Fibroblast of pulmonary artery (primary cell): ENCODE data around the gene IER5.
A peak's percentile ranks its signal among the peaks of the same experiment; 100 is the strongest.

Source experiments
- DNase-seq: peaks from one replicate; pipeline ENCODE4 v3.0.0-alpha.2; 2010; ENCODE audit warnings: low read depth
- H3K4me3 ChIP-seq: replicated peaks from 2 replicates; pipeline ENCODE4 v1.5.1; 2011; ENCODE audit warnings: low read depth, mild to moderate bottlenecking, control low read depth, low read length, moderate library complexity
- TF ChIP-seq, protein P1 (sequence below): IDR thresholded peaks from 2 replicates; pipeline ENCODE4 v1.5.1; 2011; ENCODE audit warnings: mild to moderate bottlenecking, control low read depth, low read length, inconsistent platforms; ENCODE audit errors: missing control alignments

The IER5 gene

DNA sequence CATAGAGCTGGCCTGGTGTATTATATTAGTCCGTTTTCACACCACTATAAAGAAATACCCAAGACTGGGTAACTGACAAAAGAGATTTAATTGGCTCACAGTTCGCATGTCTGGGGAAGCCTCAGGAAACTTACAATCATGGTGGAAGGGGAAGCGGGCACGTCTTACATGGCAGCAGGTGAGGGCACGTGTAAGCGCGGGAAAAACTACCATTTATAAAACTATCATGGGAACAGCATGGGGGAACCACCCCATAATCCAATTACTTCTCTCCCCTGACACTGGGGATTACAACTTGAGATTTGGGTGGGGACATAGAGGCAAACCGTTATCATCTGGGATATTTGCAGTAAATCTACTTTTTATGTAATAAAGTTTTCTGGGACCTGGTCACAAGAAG lies 6.8 kb downstream of the IER5 start:
- no peak overlapping the region for H3K4me3 ChIP-seq
- no peak for DNase-seq
- TF ChIP-seq, protein P1, sequence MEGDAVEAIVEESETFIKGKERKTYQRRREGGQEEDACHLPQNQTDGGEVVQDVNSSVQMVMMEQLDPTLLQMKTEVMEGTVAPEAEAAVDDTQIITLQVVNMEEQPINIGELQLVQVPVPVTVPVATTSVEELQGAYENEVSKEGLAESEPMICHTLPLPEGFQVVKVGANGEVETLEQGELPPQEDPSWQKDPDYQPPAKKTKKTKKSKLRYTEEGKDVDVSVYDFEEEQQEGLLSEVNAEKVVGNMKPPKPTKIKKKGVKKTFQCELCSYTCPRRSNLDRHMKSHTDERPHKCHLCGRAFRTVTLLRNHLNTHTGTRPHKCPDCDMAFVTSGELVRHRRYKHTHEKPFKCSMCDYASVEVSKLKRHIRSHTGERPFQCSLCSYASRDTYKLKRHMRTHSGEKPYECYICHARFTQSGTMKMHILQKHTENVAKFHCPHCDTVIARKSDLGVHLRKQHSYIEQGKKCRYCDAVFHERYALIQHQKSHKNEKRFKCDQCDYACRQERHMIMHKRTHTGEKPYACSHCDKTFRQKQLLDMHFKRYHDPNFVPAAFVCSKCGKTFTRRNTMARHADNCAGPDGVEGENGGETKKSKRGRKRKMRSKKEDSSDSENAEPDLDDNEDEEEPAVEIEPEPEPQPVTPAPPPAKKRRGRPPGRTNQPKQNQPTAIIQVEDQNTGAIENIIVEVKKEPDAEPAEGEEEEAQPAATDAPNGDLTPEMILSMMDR: no peak

DNA sequence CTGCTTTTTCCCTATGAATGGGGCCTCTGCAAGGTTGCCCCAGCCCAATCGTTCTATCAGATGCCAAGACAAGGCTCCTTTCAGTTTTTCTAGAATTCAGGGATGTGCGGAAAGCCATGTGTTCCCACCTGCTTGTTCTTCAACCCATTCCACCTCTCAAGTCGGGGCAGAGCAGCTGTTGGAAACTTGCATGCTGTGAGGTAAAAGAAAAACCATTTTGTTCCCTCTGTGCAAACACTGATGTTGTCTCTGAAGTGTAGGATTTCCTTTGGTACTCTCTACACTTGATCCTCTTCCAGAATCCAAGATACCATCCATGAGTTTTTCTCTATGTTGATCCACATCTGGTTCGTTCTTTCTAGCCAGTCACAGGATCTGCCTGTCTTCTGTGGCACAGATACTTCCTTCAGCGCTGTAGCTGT lies 7.3 kb downstream of the IER5 start:
- no peak for DNase-seq
- no peak overlapping the region for H3K4me3 ChIP-seq
- TF ChIP-seq, protein P1: no peak

DNA sequence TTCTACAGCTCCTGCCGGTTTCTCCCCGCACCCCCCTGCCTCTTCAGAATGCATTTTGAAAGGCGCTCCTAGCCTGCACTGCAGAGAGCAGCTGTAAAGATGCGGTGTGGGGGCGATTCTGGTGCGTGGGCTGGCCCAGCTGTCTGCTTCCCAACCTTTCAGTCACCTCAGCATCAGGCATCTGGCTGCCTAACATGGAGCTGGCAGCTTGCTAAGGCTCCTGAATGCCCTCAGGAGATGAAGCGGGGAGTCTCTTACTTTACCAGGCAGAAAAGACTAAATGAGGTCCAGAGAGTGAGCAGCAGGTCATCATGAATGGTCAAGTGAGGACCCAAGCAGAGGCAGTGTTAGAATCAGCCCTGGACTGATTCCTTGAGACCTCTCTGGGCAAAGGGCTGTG lies 8.7 kb downstream of the IER5 start:
- TF ChIP-seq, protein P1: no peak
- H3K4me3 ChIP-seq: no peak overlapping the region
- DNase-seq: no peak

DNA sequence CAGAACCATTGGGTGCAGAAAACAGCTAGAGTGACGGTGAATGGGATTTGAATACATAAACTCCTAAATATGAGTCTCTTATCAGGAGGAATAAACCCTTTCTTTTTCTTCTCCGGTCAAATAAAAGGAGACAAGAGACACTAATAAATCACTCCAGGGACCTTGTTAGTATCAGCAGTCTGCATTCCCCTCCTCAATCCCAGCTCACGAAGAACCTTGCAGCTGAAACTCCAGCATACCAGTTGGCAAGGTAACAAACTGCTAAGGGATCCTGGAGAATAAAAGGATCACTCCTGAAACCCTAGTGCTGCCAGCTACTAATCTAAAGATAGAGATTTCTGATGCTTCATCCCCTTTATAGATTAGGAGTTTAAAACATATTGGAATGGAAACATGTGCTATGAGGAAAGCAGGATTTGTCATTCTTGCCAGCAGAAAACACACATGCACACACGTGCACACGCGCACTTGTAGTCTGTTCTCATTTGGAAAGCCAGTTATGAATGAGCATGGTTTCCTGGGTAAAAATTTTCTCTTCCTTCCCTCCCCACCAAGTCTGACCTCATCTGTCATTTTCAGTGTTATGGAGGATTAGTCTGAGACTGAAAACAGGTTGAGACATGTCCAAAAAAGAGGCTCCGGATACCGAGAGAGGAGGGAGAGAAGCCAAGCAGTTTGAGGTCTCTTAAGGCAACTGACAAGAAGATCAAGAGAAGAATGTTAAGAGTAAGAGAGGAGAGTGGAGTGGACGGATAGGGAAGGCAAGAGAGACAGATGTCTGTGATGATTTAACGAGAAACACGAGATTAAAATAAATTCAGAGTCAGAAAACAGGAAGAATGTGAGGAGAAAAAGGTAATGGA lies 10.9 kb downstream of the IER5 start:
- peak; percentile 66 for DNase-seq
- H3K4me3 ChIP-seq: no peak overlapping the region
- TF ChIP-seq, protein P1: no peak

DNA sequence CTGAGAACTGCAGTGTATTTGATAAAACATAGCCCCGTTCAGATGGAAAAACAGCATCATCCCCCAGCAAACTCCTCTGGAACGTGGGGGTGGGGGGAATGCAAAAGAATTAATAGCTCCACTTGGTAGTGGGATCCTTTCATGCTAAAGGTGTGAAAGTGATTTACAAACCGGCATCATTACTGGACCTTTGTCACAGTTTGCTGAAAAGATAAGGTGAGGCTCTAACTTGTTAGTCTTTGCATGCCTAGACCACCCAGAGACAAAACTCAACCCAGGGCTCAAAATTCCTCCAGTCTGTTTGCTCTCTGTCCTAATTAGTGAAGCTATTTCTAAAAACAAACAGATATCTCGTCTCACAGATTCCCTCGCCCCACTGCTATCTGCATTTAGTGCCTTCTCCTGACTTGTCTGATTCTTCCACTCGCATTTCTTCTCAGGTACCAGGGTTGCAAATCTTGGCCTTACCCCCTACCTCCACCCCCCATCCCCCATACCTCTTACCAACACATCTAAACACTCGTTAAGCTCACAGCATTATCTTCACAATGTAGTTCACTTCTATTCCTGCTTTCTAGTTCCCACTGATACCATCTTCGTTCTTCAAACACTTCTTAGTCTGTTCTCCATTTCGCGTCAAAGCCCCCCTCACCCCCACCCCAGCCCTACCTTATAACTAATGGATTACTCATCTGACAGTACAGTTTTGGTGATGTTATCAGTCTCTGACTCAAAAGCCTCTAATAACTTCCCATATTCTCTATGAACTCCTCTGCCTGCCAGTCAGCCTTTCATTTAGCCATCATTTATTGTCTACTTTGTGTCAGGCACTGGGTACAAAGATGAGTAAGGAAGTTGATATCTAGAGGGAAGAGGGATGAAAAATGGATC lies 11.8 kb downstream of the IER5 start:
- TF ChIP-seq, protein P1: no peak
- DNase-seq: no peak
- no peak overlapping the region for H3K4me3 ChIP-seq

DNA sequence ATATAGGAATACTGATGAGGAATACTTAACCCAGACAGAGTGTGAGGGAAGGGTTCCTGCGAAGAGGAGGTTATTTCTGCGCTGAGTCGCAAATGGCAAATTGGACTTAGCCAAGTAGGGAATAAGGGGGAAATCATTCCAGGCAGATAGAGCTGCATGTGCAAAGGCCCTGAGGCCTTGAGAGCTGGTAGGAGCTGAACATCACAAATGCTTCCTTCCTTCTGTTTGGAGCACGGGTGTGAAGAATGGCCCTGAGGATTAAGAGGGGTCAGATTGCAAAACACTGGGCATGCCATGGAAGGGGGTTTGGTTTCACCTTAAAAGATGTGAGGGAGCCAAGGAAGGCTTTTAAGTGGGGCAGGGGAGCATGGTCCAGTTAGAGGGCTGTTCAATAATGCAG lies 12.4 kb downstream of the IER5 start:
- DNase-seq: no peak
- TF ChIP-seq, protein P1: no peak
- no peak overlapping the region for H3K4me3 ChIP-seq
